Activated B cell treated with CpG ODN at 0.5 μM for 24 hours (primary cell): ENCODE data around the gene GNB1. TPM values are rescaled to one million over a fixed set of nuclear protein-coding genes. Genes with fewer than 3 reads are reported as not detected.

Source experiments
- ATAC-seq: fragments of 200-7000 bp; cut with Tn5 transposase; one replicate; pipeline ENCODE4 v1.10.0; 2021; ENCODE audit warnings: low read depth, mild to moderate bottlenecking, moderate library complexity
- CTCF ChIA-PET: fragments of 350-600 bp; sonication (Branson Sonifier 250); formaldehyde crosslinking; loops from one replicate; lab custom pipeline; 2021; ENCODE audit warnings: antibody characterized with exemption; lab: Charles Lee
- POLR2A ChIA-PET: fragments of 350-600 bp; sonication (Branson Sonifier 250); formaldehyde crosslinking; loops from one replicate; lab custom pipeline; 2021; ENCODE audit warnings: antibody characterized with exemption; lab: Charles Lee
- DNase-seq: peaks from one replicate; pipeline ENCODE4 v3.0.0; 2022
- H3K27ac Mint-ChIP-seq: one replicate; pipeline ENCODE4 v1.8.0; 2020; ENCODE audit warnings: mixed read lengths
- H3K27me3 Mint-ChIP-seq: one replicate; pipeline ENCODE4 v1.8.0; 2021; ENCODE audit warnings: mixed read lengths
- H3K36me3 Mint-ChIP-seq: one replicate; pipeline ENCODE4 v1.8.0; 2021; ENCODE audit warnings: low read depth, mixed read lengths
- H3K4me1 Mint-ChIP-seq: one replicate; pipeline ENCODE4 v1.8.0; 2021; ENCODE audit warnings: mixed read lengths
- H3K4me3 Mint-ChIP-seq: one replicate; pipeline ENCODE4 v1.8.0; 2020; ENCODE audit warnings: mild to moderate bottlenecking, mixed read lengths
- H3K9me3 Mint-ChIP-seq: one replicate; pipeline ENCODE4 v1.8.0; 2020; ENCODE audit warnings: mixed read lengths
- intact Hi-C: fragments of 100-400 bp; cut with micrococcal nuclease; formaldehyde crosslinking; loops from one replicate; pipeline ENCODE4 v1.15.1; 2024
- total RNA-seq: library from RNA; stranded (reverse); gene quantifications from 2 replicates; pipeline ENCODE4 v1.2.3, GENCODE V29; 2022
- TF ChIP-seq, protein P1 (sequence below): fragments of 200-600 bp; IDR thresholded peaks from one replicate; pipeline ENCODE4 v1.8.0; 2022; ENCODE audit warnings: antibody characterized with exemption, mild to moderate bottlenecking

GNB1 gene
- total RNA-seq, 1 donor from 2014 or later, result 302 TPM

DNA sequence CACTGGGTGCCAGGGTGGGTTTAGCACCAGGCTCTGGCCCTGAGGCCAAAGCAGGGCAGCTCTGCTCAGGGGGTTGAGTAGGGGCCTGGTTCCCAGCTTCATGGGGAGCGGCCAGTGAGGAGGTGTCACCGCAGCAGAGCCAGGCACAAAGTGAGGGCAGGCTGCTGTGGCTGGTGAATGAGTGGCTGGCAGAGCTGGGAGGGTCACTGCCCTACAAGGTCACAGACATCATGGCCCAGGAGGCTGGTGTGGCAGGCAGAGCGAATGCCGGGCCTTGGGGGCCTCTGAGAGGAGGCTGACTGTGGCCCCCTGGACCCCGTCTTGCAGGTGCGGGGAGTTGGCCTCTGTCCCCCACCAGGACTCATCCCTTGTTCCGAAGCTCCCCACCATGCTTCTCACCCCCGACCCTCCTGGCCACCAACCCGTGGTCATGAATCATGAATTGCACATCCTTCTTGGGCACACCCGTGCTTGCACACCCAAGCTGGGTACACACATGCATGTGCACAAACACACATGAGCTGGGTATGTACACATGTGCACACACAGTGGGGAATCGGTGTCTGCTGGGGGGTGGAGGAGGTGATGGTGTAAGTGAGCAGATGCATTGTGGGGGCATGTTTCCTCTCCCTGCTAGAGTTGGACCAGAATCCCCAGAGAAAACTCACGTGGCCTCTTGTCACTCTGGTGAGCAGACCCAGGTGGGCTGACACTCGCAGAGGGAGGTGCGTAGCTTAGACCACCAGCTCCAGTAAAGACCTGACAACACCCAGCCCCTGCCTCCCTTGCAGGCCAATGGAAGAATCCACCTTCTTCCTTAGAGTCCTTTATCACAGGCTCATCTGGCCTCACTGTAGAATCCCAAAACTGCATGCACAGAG, 4.8 kb upstream of the GNB1 start:
- no peaks in the 10 kb centered on the region for H3K9me3 Mint-ChIP-seq
- DNase-seq (no peak), ATAC-seq (peak; percentile 12)
- CTCF ChIA-PET, result interaction anchor here (2.9 kb wide), 1 partner anchor 10 kb away, joined by 13 read pairs; no protein-coding TSS in a partner anchor
- no peak overlapping the region for H3K27ac Mint-ChIP-seq
- intact Hi-C loops, result loop anchor here (10.0 kb wide), 1 partner anchor 591 kb away; the partner anchor contains the start of genes ACAP3 and PUSL1
- peaks cover 48% of the 10 kb centered on the region for H3K4me1 Mint-ChIP-seq
- POLR2A ChIA-PET, result interaction anchor here (0.5 to 1.8 kb wide), 6 partner anchors 10 to 393 kb away, joined by 3 to 9 read pairs (median 4); no protein-coding TSS in a partner anchor
- H3K27me3 Mint-ChIP-seq, result no peaks in the 10 kb centered on the region
- peaks cover 3% of the 10 kb centered on the region for H3K36me3 Mint-ChIP-seq
- TF ChIP-seq, protein P1, sequence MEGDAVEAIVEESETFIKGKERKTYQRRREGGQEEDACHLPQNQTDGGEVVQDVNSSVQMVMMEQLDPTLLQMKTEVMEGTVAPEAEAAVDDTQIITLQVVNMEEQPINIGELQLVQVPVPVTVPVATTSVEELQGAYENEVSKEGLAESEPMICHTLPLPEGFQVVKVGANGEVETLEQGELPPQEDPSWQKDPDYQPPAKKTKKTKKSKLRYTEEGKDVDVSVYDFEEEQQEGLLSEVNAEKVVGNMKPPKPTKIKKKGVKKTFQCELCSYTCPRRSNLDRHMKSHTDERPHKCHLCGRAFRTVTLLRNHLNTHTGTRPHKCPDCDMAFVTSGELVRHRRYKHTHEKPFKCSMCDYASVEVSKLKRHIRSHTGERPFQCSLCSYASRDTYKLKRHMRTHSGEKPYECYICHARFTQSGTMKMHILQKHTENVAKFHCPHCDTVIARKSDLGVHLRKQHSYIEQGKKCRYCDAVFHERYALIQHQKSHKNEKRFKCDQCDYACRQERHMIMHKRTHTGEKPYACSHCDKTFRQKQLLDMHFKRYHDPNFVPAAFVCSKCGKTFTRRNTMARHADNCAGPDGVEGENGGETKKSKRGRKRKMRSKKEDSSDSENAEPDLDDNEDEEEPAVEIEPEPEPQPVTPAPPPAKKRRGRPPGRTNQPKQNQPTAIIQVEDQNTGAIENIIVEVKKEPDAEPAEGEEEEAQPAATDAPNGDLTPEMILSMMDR, result no peak
- H3K4me3 Mint-ChIP-seq, result peak overlapping the region; percentile 8

DNA sequence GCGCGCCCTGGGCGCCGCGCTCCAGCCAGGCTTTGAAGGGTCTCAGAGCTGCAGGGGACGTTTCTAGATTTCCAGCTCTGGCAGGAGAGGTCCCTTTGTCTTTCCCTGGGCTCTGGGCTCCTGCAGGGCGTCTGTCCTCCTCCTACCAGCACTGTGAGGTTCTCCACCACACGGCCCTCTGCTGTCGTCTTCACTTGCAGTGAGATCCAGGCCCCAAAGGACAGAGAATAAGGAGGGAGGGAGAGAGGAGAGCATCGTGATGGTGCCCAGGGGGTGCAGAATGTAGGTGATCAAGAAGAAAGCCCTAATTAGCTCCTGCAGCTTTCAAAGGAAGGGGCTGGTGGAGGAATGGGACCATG, 4.2 kb upstream of the GNB1 start:
- CTCF ChIA-PET, result interaction anchor here (2.9 kb wide), 1 partner anchor 11 kb away, joined by 13 read pairs; no protein-coding TSS in a partner anchor
- TF ChIP-seq, protein P1, result no peak
- no peaks in the 10 kb centered on the region for H3K9me3 Mint-ChIP-seq
- H3K4me3 Mint-ChIP-seq, result no peak overlapping the region
- ATAC-seq (no peak), DNase-seq (no peak)
- intact Hi-C loops, result loop anchor here (10.0 kb wide), 1 partner anchor 590 kb away; the partner anchor contains the start of genes ACAP3 and PUSL1
- H3K36me3 Mint-ChIP-seq, result peaks cover 3% of the 10 kb centered on the region
- H3K27me3 Mint-ChIP-seq, result no peaks in the 10 kb centered on the region
- no peak overlapping the region for H3K27ac Mint-ChIP-seq
- POLR2A ChIA-PET, result interaction anchor here (0.7 to 1.8 kb wide), 3 partner anchors 115 to 304 kb away, joined by 3 to 4 read pairs (median 3); no protein-coding TSS in a partner anchor
- peaks cover 48% of the 10 kb centered on the region for H3K4me1 Mint-ChIP-seq

DNA sequence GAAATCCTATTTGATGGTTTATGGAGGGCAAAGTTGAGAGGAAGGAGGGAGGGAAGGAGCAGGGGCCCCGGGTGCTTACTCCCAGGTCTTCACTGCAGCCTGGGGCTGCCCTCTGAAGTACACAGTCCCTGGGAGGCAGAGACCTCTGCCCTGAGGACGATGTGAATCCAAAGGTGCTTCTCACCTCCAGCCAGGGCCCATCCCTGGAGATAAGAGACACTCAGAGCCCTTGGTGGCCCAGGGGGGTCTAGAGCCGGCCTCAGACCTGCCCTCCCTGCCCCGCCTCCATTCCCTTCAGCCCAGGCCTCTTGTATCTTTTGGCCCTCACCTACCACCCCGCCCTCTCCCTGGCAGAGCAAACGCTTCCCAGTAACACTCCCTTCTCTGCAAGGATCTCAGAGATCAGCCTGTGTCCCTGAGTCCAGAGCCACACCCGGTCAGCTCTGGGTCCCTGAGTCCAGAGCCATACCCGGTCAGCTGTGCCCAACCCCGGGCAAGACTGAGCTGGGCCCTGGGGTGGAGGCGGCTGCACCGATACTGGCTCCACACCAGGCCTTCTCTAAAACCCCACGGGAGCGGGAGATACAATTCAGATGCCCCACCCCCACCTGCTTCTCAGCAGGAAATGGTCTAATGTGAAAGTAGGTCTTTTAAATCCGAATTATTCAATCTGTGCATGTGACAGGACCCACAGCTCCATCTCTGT, 3.6 kb upstream of the GNB1 start:
- intact Hi-C loops, result loop anchor here (10.0 kb wide), 1 partner anchor 590 kb away; the partner anchor contains the start of genes ACAP3 and PUSL1

DNA sequence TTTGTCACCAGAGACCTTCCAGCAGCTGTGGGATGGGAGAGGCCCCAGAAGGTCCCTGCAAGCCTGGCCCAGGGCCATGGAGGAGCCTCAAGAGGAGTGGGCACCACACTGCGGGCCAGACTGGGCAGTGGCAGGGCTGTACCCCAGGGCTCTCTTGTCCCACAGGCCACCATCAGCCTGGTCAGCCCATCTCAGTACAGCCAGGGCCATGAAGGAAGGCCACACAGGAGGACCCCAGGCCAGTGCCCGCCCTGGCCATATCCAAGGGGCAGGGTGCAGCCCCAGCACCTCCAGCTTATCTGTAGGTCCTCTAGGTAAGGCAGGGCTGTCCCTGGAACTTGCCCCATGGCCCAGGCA, 3.1 kb upstream of the GNB1 start:
- H3K27ac Mint-ChIP-seq, result no peak overlapping the region
- H3K9me3 Mint-ChIP-seq, result no peaks in the 10 kb centered on the region
- H3K4me1 Mint-ChIP-seq, result peaks cover 45% of the 10 kb centered on the region
- ChIA-PET CTCF (interaction anchor here (2.9 kb wide), 1 partner anchor 12 kb away, joined by 13 read pairs; no protein-coding TSS in a partner anchor), POLR2A (no interaction called here)
- ATAC-seq (no peak), DNase-seq (no peak)
- no peak overlapping the region for H3K4me3 Mint-ChIP-seq
- H3K27me3 Mint-ChIP-seq, result no peaks in the 10 kb centered on the region
- TF ChIP-seq, protein P1, result no peak
- intact Hi-C loops, result loop anchor here (10.0 kb wide), 1 partner anchor 589 kb away; the partner anchor contains the start of genes ACAP3 and PUSL1
- H3K36me3 Mint-ChIP-seq, result peaks cover 4% of the 10 kb centered on the region

More for the DNA sequence above, 3.6 kb upstream of the GNB1 start:
- Mint-ChIP-seq H3K36me3 (peaks cover 3% of the 10 kb centered on the region), H3K4me3 (no peak overlapping the region), H3K27me3 (no peaks in the 10 kb centered on the region), H3K9me3 (no peaks in the 10 kb centered on the region), H3K4me1 (peaks cover 44% of the 10 kb centered on the region), H3K27ac (no peak overlapping the region)
- DNase-seq (no peak), ATAC-seq (no peak)
- POLR2A ChIA-PET, result interaction anchor here (0.7 to 1.8 kb wide), 3 partner anchors 114 to 303 kb away, joined by 3 to 4 read pairs (median 3); no protein-coding TSS in a partner anchor
- TF ChIP-seq, protein P1, result no peak
- CTCF ChIA-PET, result interaction anchor here (2.9 kb wide), 1 partner anchor 11 kb away, joined by 13 read pairs; no protein-coding TSS in a partner anchor
